Right kidney (tissue), 1 donor: ENCODE measurements around the gene FHIT.
A peak's percentile ranks its signal among the peaks of the same experiment; 100 is the strongest.

Source experiments
- DNase-seq: peaks from one replicate; pipeline ENCODE4 v3.0.0-alpha.2; 2016

Gene FHIT

GRCh38 chr3:61172203-61172602, 79.0 kb downstream of the FHIT start:
- no peak for DNase-seq

- DNase-seq = no peak
Measured at GRCh38 chr3:61169621-61170251, 81.5 kb downstream of the FHIT start.

- no peak for DNase-seq
Measured at GRCh38 chr3:61168286-61168685, 83.0 kb downstream of the FHIT start.

DNA sequence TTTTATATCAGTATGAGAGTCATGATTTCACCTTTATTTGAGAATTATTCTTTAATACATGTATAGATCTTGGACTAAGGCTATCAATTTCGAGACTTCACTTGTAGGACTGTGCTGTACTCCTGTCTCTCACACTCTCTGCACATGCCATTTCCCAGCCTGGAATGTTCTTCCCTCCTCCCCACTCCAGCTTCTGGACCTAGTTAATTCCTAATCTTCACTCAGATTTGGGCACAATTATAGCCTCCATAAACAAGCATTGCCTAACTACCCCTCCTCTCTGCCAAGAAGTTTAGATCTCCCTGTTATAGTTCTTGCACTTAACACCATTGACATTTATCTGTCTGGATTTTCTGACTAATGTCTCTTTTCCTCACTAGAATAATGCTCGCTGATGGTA, 88.3 kb downstream of the FHIT start:
- DNase-seq = no peak

DNA sequence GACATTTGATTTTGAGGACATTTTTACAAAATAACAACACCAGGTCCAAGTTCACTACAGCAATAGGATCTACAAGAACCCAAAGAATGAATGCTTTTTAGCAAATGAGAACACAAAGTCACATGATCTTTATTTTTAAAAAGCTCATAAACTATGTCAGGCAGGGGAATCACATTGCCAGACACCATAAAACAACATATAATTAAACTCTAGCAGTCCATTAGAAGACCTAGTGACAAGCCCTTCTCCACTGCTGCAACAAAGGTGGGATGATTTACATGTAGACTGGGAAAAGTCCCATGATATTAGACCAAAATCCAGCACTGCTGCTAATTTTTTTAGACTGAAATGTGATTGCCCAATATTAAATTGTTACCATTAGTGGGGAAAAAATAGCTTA, 92.6 kb downstream of the FHIT start:
- no peak for DNase-seq

GRCh38 chr3:61158216-61158615, 93.0 kb downstream of the FHIT start:
- no peak for DNase-seq

GRCh38 chr3:61157414-61157813, 93.8 kb downstream of the FHIT start:
- no peak for DNase-seq

DNA sequence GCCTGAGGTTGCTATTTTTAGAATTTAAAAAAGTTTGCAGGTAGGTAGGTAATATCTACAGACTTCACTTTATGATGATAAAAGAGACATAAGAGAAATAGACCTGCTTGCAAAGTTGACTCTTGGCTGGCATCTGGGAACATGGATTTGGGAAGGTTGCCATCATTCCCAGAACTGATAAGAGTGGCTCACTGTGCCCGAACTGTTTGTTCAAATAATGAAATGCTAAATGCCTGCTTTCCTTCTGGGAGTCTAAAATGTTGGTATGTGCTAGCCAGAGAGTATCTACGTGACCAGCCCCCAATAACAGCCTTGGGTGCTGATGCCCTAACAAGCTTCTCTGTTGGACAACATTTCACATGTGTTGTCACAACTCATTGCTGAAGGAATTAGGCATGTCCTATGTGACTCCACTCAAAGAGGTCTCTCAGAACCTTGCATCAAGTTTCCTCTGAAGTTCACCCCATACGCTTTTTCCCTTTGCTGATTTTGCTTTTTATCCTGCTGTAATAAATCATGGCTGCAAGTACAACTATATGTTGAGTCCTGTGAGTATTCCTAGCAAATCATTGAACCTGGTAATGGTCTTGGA, 95.5 kb downstream of the FHIT start:
- DNase-seq = no peak

DNA sequence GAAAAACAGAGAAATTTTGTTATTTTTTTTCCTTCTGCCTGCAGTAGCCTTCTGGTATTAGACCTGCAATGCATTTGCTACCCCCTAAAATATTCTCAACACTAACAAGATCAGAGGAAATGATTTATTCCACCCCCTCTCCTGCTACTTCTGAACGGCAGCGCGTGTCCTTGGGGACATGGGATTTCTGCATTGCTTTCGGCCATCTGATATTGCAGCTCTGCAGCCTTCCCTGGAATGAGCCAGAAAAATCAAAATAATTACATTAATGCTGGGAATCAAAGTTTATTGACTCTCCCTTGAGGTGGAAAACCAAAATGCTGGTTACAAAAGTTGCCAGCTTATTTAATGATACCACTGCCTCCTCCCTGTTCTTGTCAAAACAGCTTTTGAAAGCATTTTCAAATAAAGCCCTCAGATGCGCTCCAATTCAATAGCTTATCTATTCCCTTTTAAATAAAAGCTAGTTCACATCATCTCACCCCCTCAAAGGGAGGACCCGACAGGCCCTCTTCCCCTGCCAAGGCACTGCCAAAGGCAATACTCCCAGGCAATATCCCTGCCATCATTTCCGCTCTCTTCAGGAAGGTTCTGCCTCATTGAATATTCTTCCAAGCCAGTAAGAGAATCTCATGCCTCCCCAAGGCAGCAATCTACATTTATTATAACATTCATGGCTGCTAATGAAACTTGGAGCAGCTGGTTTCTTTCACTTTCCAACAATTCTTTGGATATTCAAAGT, 96.6 kb downstream of the FHIT start:
- no peak for DNase-seq

- no peak for DNase-seq
Measured at GRCh38 chr3:61152071-61152470, 99.2 kb downstream of the FHIT start.

- no peak for DNase-seq
Measured at GRCh38 chr3:61149236-61149635, 102.0 kb downstream of the FHIT start.

GRCh38 chr3:61146010-61146890, 105.0 kb downstream of the FHIT start:
- DNase-seq = no peak

- DNase-seq = no peak
Measured at GRCh38 chr3:61141697-61142096, 109.6 kb downstream of the FHIT start.

GRCh38 chr3:61141227-61141626, 110.0 kb downstream of the FHIT start:
- DNase-seq = no peak

- DNase-seq = no peak
Measured at GRCh38 chr3:61139686-61140085, 111.6 kb downstream of the FHIT start.

DNA sequence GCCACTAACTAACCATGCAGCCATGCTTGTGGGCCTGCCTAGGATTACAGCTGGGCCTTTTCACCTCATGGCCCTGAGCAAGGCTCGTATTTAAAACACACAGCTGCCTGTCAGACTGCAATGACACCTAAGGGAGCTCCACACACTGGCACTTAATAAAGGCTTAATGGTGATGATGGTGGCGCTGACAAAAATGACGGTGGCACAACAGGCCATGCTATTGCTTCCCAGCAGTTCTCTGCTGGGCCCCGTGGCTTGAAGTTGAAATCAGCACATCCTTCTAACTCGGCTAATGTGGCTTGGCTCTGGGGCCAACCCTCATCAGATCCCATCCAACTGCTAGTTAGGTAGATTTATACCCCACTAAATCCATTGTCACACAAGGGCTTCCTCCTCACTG, 112.9 kb downstream of the FHIT start:
- DNase-seq = peak; percentile 23

DNA sequence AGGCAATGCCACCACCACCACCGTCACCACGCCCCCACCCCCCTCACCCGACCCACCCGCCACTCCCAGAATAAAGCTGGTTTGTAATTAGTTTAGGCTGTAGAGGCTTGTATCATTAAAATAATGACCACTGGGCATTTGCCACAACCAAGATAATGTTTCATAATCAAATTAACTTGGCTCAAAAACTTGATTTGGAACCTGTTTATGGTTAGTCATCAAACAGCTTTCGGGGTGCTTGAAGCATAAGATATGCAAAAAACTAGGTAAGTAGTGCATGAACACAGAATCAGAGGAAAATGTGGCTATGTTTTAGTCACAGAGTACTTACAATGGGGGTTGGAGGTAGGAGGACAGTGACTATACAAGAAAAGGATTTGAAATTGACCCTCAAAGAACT, 115.1 kb downstream of the FHIT start:
- no peak for DNase-seq

DNA sequence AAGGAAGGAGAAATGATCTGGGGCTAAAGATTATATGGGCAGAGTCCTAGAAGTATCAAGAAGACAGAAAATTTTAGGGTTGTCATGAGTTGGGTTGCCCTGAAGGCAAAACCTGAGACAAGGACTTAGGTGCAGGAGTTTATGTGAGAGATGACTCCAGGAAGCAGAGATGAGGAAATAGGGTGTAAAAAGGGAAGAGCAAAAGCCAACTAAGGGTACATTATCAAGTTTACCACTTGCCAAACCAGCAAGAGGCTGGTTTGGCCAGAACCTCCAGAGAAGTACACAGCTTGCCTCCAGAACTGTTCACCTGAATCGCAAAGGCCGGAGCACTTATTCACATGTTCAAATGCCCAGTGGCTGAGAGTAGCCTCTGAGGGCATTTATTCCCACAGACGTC, 116.7 kb downstream of the FHIT start:
- DNase-seq = no peak

- no peak for DNase-seq
Measured at GRCh38 chr3:61132062-61132461, 119.2 kb downstream of the FHIT start.

DNA sequence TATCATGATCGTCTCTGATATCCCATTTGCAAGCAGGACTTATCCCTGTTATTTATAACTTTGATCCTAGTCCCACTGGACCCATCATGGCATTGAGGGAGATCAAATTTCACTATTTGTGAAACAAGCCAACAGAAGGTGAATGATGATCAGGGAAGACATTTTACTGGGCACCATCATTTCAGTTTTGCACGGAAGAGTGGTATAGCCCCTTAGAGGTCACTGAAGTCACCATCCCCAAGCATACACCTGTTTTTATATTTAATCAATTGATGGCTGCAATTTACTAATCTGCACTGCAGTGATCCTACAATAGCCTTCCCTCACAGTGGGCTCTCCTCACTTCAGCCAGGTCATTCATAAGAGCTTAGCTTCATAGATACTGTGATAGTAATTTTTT, 132.4 kb downstream of the FHIT start:
- no peak for DNase-seq

- DNase-seq = no peak
Measured at GRCh38 chr3:61117045-61117898, 134.0 kb downstream of the FHIT start.
